Caco-2 (cell line): ENCODE data around the gene ZDHHC3. TPM values are rescaled to one million over a fixed set of nuclear protein-coding genes. Genes with fewer than 3 reads are reported as not detected.
A peak's percentile ranks its signal among the peaks of the same experiment; 100 is the strongest.

ENCODE experiments used
- BruUV-seq: library from RNA; stranded (reverse); fragments of 400-500 nt; replicated peaks from 2 replicates; lab custom pipeline; 2021; lab: Mats Ljungman, UMichigan
- CTCF ChIA-PET: fragments of 300-600 bp; sonication (Branson Sonifier 250); formaldehyde crosslinking; loops from one replicate; lab custom pipeline; 2022; ENCODE audit warnings: antibody characterized with exemption; lab: Charles Lee
- POLR2A ChIA-PET: fragments of 300-600 bp; sonication (Branson Sonifier 250); formaldehyde crosslinking; loops from one replicate; lab custom pipeline; 2022; ENCODE audit warnings: antibody characterized with exemption; lab: Charles Lee
- DNase-seq, 2 experiments: peaks; one replicate each; pipeline versions ENCODE4 v3.0.0 to v3.0.0-alpha.2; 2020 to 2022
- H3K27me3 ChIP-seq: replicated peaks from 2 replicates; pipeline ENCODE4 v1.6.0; 2011; ENCODE audit warnings: low read length; ENCODE audit not compliant: control insufficient read depth, insufficient read depth
- H3K36me3 ChIP-seq: 2 replicates; pipeline ENCODE4 v1.5.1; 2011; ENCODE audit warnings: low read length; ENCODE audit not compliant: control insufficient read depth, insufficient read depth
- H3K4me1 ChIP-seq: fragments of 250-450 bp; sonication (Bioruptor Pico); 2 replicates; pipeline ENCODE4 v1.5.1; 2020; ENCODE audit warnings: mild to moderate bottlenecking
- H3K4me3 ChIP-seq: 2 replicates; pipeline ENCODE4 v1.5.1; 2011; ENCODE audit warnings: low read depth, mild to moderate bottlenecking, control low read depth, low read length
- H3K9me3 ChIP-seq: fragments of 250-450 bp; sonication (Bioruptor Pico); 2 replicates; pipeline ENCODE4 v1.5.1; 2020; ENCODE audit warnings: mild to moderate bottlenecking, moderate library complexity
- H3K27ac Mint-ChIP-seq: one replicate; pipeline ENCODE4 v1.8.0; 2022; ENCODE audit warnings: mixed read lengths; ENCODE audit not compliant: unreplicated experiment
- H3K27me3 Mint-ChIP-seq: one replicate; pipeline ENCODE4 v1.8.0; 2022; ENCODE audit warnings: mixed read lengths; ENCODE audit not compliant: insufficient read depth, unreplicated experiment
- H3K36me3 Mint-ChIP-seq: one replicate; pipeline ENCODE4 v1.8.0; 2022; ENCODE audit warnings: mild to moderate bottlenecking, mixed read lengths; ENCODE audit not compliant: insufficient read depth, unreplicated experiment
- H3K4me1 Mint-ChIP-seq: one replicate; pipeline ENCODE4 v1.8.0; 2022; ENCODE audit warnings: low read depth, mixed read lengths; ENCODE audit not compliant: unreplicated experiment
- H3K4me3 Mint-ChIP-seq: one replicate; pipeline ENCODE4 v1.8.0; 2022; ENCODE audit warnings: mild to moderate bottlenecking, moderate library complexity, mixed read lengths; ENCODE audit not compliant: unreplicated experiment
- H3K9me3 Mint-ChIP-seq: one replicate; pipeline ENCODE4 v1.8.0; 2022; ENCODE audit warnings: mixed read lengths; ENCODE audit not compliant: unreplicated experiment
- CTCF ChIP-seq, 2 experiments: fragments of 200-600 bp in 1 of 2; IDR thresholded peaks; 1 replicate in 1 of 2; 2 replicates in 1 of 2; pipeline versions ENCODE4 v1.5.1 to v1.8.0; 2011 to 2022; ENCODE audit warnings: antibody characterized with exemption in 1 of 2, control low read depth in 1 of 2, inconsistent platforms in 1 of 2, low read depth in 1 of 2, low read length in 1 of 2, mild to moderate bottlenecking in 1 of 2, moderate library complexity in 1 of 2; ENCODE audit not compliant: insufficient read depth in 1 of 2, severe bottlenecking in 1 of 2, unreplicated experiment in 1 of 2
- intact Hi-C: fragments of 100-400 bp; cut with micrococcal nuclease; formaldehyde crosslinking; loops from one replicate; pipeline ENCODE4 v1.10.0; 2022; ENCODE audit not compliant: unreplicated experiment
- total RNA-seq: library from RNA; stranded (reverse); gene quantifications from 2 replicates; pipeline ENCODE4 v1.2.3, GENCODE V29; 2022

ZDHHC3 gene
- total RNA-seq, 1 experiment from 2014 or later: 71.3 TPM

- Histone ChIP-seq H3K36me3 (no peaks in the 10 kb centered on the region), H3K4me3 (no peak overlapping the region), H3K9me3 (no peaks in the 10 kb centered on the region), H3K4me1 (peaks cover 26% of the 10 kb centered on the region; the same call in 1 of the 2 replicates), H3K27me3 (no peaks in the 10 kb centered on the region)
- TF ChIP-seq CTCF (IDR thresholded peaks at IDR 0.05; ENCODE audit: insufficient read depth in 1 of 2, low read depth in 1 of 2, low read length in 1 of 2, severe bottlenecking in 1 of 2, unreplicated experiment in 1 of 2): no peak
- no peaks in the 10 kb centered on the region for H3K4me1 Mint-ChIP-seq
- BruUV-seq: no TSS peak
- POLR2A ChIA-PET: no interaction called here
- H3K4me3 Mint-ChIP-seq: no peak overlapping the region
- no peaks in the 10 kb centered on the region for H3K36me3 Mint-ChIP-seq
- CTCF ChIA-PET: no interaction called here
- no peak for DNase-seq
- intact Hi-C loops: no loop called here
- no peaks in the 10 kb centered on the region for H3K9me3 Mint-ChIP-seq
- no peaks in the 10 kb centered on the region for H3K27me3 Mint-ChIP-seq
- no peak overlapping the region for H3K27ac Mint-ChIP-seq
These were observed 7.5 kb downstream of the ZDHHC3 start for GRCh38 chr3:44968447-44968858.

GRCh38 chr3:44966795-44967278 lies 9.1 kb downstream of the ZDHHC3 start:
- Mint-ChIP-seq H3K4me3 (no peak overlapping the region), H3K27me3 (no peaks in the 10 kb centered on the region), H3K4me1 (no peaks in the 10 kb centered on the region), H3K36me3 (no peaks in the 10 kb centered on the region), H3K27ac (peak overlapping the region; percentile 15), H3K9me3 (no peaks in the 10 kb centered on the region)
- BruUV-seq: no TSS peak
- Histone ChIP-seq H3K4me1 (peaks cover 24% of the 10 kb centered on the region; the same call in 1 of the 2 replicates), H3K36me3 (no peaks in the 10 kb centered on the region), H3K27me3 (no peaks in the 10 kb centered on the region), H3K4me3 (no peak overlapping the region), H3K9me3 (no peaks in the 10 kb centered on the region)
- intact Hi-C loops: no loop called here
- CTCF ChIA-PET: no interaction called here
- no peak for DNase-seq
- POLR2A ChIA-PET: no interaction called here
- TF ChIP-seq CTCF (IDR thresholded peaks at IDR 0.05; ENCODE audit: insufficient read depth in 1 of 2, low read depth in 1 of 2, low read length in 1 of 2, severe bottlenecking in 1 of 2, unreplicated experiment in 1 of 2): no peak

- Histone ChIP-seq H3K27me3 (no peaks in the 10 kb centered on the region), H3K9me3 (no peaks in the 10 kb centered on the region), H3K4me3 (no peak overlapping the region), H3K4me1 (peaks cover 9% of the 10 kb centered on the region; the same call in 1 of the 2 replicates), H3K36me3 (no peaks in the 10 kb centered on the region)
- no peaks in the 10 kb centered on the region for H3K4me1 Mint-ChIP-seq
- no peak overlapping the region for H3K27ac Mint-ChIP-seq
- no TSS peak for BruUV-seq
- no peak for TF ChIP-seq CTCF (IDR thresholded peaks at IDR 0.05; ENCODE audit: insufficient read depth in 1 of 2, low read depth in 1 of 2, low read length in 1 of 2, severe bottlenecking in 1 of 2, unreplicated experiment in 1 of 2)
- H3K4me3 Mint-ChIP-seq: no peak overlapping the region
- POLR2A ChIA-PET: no interaction called here
- DNase-seq: no peak
- no peaks in the 10 kb centered on the region for H3K27me3 Mint-ChIP-seq
- no peaks in the 10 kb centered on the region for H3K36me3 Mint-ChIP-seq
- no peaks in the 10 kb centered on the region for H3K9me3 Mint-ChIP-seq
- CTCF ChIA-PET: no interaction called here
- intact Hi-C loops: no loop called here
These were observed 10.8 kb downstream of the ZDHHC3 start for GRCh38 chr3:44965165-44965564.
